B cell (primary cell): ENCODE measurements around the gene DLX6.

Experiments used
- EZH2 ChIP-seq: IDR thresholded peaks from 2 replicates; pipeline ENCODE4 v1.6.1; 2012; ENCODE audit warnings: borderline replicate concordance, low read depth, mild to moderate bottlenecking, moderate library complexity, low read length; ENCODE audit not compliant: insufficient read depth, poor library complexity, severe bottlenecking
- TF ChIP-seq, protein P1 (sequence below): fragments of 200-600 bp; IDR thresholded peaks from one replicate; pipeline ENCODE4 v1.8.0; 2022; ENCODE audit warnings: antibody characterized with exemption, mild to moderate bottlenecking

DNA sequence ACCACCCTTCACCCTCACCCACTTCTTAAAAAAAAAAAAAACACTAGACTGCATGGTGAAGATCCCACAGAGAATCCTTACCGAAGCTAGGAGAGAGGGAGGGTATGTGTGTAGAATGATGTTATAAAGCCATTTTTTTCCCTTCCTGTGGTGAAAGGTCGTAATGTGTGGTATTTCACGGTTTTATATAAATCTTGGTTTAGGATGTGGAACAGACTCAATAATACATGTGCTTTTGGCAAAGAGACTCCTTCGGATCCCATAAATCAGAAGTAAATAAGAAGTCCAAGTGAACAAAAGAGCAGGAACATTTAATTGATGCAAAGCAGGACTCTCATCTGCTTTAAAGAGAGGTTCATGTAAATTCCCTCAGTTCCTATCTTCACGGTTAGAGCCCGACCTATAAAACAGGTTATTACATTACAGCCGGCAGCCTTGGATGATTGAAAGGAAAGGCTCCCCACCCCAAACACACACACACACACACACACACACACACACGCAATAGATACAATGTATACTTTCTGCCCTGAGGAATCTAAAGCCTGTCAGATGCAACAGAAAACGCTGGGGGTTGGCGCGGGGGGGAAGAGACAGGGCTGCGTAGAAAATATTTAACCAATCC is 10.5 kb downstream of the DLX6 start:
- TF ChIP-seq, protein P1, sequence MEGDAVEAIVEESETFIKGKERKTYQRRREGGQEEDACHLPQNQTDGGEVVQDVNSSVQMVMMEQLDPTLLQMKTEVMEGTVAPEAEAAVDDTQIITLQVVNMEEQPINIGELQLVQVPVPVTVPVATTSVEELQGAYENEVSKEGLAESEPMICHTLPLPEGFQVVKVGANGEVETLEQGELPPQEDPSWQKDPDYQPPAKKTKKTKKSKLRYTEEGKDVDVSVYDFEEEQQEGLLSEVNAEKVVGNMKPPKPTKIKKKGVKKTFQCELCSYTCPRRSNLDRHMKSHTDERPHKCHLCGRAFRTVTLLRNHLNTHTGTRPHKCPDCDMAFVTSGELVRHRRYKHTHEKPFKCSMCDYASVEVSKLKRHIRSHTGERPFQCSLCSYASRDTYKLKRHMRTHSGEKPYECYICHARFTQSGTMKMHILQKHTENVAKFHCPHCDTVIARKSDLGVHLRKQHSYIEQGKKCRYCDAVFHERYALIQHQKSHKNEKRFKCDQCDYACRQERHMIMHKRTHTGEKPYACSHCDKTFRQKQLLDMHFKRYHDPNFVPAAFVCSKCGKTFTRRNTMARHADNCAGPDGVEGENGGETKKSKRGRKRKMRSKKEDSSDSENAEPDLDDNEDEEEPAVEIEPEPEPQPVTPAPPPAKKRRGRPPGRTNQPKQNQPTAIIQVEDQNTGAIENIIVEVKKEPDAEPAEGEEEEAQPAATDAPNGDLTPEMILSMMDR = no peak
- TF ChIP-seq EZH2 = no peak
